ENCODE data around the gene CCDC80. TPM values are rescaled to one million over a fixed set of nuclear protein-coding genes. Genes with fewer than 3 reads are reported as not detected.
A peak's percentile ranks its signal among the peaks of the same experiment; 100 is the strongest.

Gene CCDC80
- total RNA-seq, 1 experiment from 2014 or later, result 26.2 TPM

DNA sequence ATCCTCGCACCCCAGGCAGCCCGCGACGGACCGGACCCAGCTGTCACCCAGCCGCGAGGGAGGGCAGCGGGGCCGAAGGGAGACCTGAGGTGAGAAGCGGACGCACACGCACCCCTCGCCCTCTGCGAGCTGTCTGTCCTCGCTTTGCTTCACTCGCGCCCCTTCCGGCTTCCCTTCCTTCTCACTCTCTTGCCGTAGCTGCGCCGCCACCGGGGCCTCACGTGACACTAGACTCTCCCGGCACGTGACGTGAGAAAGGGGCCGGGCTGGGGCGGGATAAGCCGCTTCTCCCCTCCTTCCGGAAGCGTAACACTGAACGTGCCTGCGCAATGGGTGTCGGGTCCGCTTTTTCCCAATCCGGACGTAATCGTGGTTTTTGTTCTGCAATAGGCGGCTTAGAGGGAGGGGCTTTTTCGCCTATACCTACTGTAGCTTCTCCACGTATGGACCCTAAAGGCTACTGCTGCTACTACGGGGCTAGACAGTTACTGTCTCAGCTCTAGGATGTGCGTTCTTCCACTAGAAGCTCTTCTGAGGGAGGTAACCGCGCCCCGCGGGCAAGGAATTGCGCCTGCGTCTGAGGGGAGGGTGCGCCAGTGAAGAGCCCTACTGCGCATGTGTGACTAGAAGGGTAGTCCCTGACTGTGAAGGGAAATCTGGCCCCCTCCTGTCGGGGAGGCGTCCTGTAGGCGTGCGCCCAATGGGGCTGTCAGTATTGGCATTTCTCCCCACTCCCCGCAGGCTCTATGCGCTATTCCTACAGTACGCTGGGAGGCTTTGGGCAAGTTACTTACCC lies 79.0 kb downstream of the CCDC80 start, which contains the start of the genes ATG3 and SLC35A5:
Gene ATG3 (minus strand): TSS at position 229 of the 796 bp plus-strand sequence. CDS start 434 bp downstream, outside the sequence.
Gene SLC35A5 (plus strand): TSS at position 312 of the 796 bp plus-strand sequence. CDS start 1,359 bp downstream, outside the sequence.
- POLR2A ChIA-PET, result interaction anchor here (0.5 to 1.0 kb wide), 4 partner anchors 11 to 240 kb away, joined by 3 to 4 read pairs (median 3); no protein-coding TSS in a partner anchor
- peak within 1 kb of the TSS; percentile 97 for H3K27ac Mint-ChIP-seq (ENCODE audit: unreplicated experiment)
- H3K9me3 Mint-ChIP-seq (ENCODE audit: unreplicated experiment), result no peaks in the 10 kb centered on the region
- H3K36me3 Mint-ChIP-seq (ENCODE audit: insufficient read depth, unreplicated experiment), result peaks cover 34% of the 10 kb centered on the region
- Histone ChIP-seq H3K4me1 (peaks cover 5% of the 10 kb centered on the region; the same call in 1 of the 2 replicates), H3K9me3 (no peaks in the 10 kb centered on the region), H3K27me3 (replicated peaks; ENCODE audit: control insufficient read depth, insufficient read depth, low read length) (no peaks in the 10 kb centered on the region), H3K4me3 (ENCODE audit: low read depth, low read length) (peak within 1 kb of the TSS; percentile 92), H3K36me3 (ENCODE audit: control insufficient read depth, insufficient read depth, low read length) (no peaks in the 10 kb centered on the region)
- no peaks in the 10 kb centered on the region for H3K27me3 Mint-ChIP-seq (ENCODE audit: insufficient read depth, unreplicated experiment)
- CTCF ChIA-PET, result interaction anchor here (0.9 to 1.5 kb wide), 2 partner anchors 20 to 450 kb away, joined by 3 to 6 read pairs; no protein-coding TSS in a partner anchor
- H3K4me1 Mint-ChIP-seq (ENCODE audit: low read depth, unreplicated experiment), result peaks cover 28% of the 10 kb centered on the region
- TF ChIP-seq CTCF (IDR thresholded peaks at IDR 0.05; ENCODE audit: insufficient read depth in 1 of 2, low read depth in 1 of 2, low read length in 1 of 2, severe bottlenecking in 1 of 2, unreplicated experiment in 1 of 2), result peak in 1 of 2 experiments; percentile 13
- peak; percentile 98 for DNase-seq
- intact Hi-C loops (cut with micrococcal nuclease; ENCODE audit: unreplicated experiment), result loop anchor here (5.0 kb wide), 1 partner anchor 430 kb away; the partner anchor contains the start of gene GTPBP8
- H3K4me3 Mint-ChIP-seq (ENCODE audit: unreplicated experiment), result peak within 1 kb of the TSS; percentile 95
- TSS peak; percentile 73 for BruUV-seq (replicated peaks)

GRCh38 chr3:112561484-112561733 lies 79.5 kb downstream of the CCDC80 start:
- POLR2A ChIA-PET, result no interaction called here
- CTCF ChIA-PET, result interaction anchor here (1.5 kb wide), 1 partner anchor 21 kb away, joined by 6 read pairs; no protein-coding TSS in a partner anchor
- Histone ChIP-seq H3K4me3 (ENCODE audit: low read depth, low read length) (peak overlapping the region; percentile 92), H3K27me3 (replicated peaks; ENCODE audit: control insufficient read depth, insufficient read depth, low read length) (no peaks in the 10 kb centered on the region), H3K4me1 (peaks cover 5% of the 10 kb centered on the region; the same call in 1 of the 2 replicates), H3K9me3 (no peaks in the 10 kb centered on the region), H3K36me3 (ENCODE audit: control insufficient read depth, insufficient read depth, low read length) (no peaks in the 10 kb centered on the region)
- no peak for DNase-seq
- peaks cover 34% of the 10 kb centered on the region for H3K36me3 Mint-ChIP-seq (ENCODE audit: insufficient read depth, unreplicated experiment)
- H3K9me3 Mint-ChIP-seq (ENCODE audit: unreplicated experiment), result no peaks in the 10 kb centered on the region
- intact Hi-C loops (cut with micrococcal nuclease; ENCODE audit: unreplicated experiment), result loop anchor here (5.0 kb wide), 1 partner anchor 431 kb away; the partner anchor contains the start of gene GTPBP8
- H3K27me3 Mint-ChIP-seq (ENCODE audit: insufficient read depth, unreplicated experiment), result no peaks in the 10 kb centered on the region
- H3K27ac Mint-ChIP-seq (ENCODE audit: unreplicated experiment), result peak overlapping the region; percentile 97
- no peak for TF ChIP-seq CTCF (IDR thresholded peaks at IDR 0.05; ENCODE audit: insufficient read depth in 1 of 2, low read depth in 1 of 2, low read length in 1 of 2, severe bottlenecking in 1 of 2, unreplicated experiment in 1 of 2)
- H3K4me3 Mint-ChIP-seq (ENCODE audit: unreplicated experiment), result peak overlapping the region; percentile 95
- no TSS peak for BruUV-seq (replicated peaks)
- H3K4me1 Mint-ChIP-seq (ENCODE audit: low read depth, unreplicated experiment), result peaks cover 23% of the 10 kb centered on the region

GRCh38 chr3:112560721-112561483 lies 80.0 kb downstream of the CCDC80 start:
- ChIA-PET CTCF (no interaction called here), POLR2A (interaction anchor here (0.7 kb wide), 1 partner anchor 315 kb away, joined by 3 read pairs; no protein-coding TSS in a partner anchor)
- TSS peak; percentile 42 for BruUV-seq (replicated peaks)
- Mint-ChIP-seq H3K4me1 (ENCODE audit: low read depth, unreplicated experiment) (peaks cover 18% of the 10 kb centered on the region), H3K36me3 (ENCODE audit: insufficient read depth, unreplicated experiment) (peaks cover 37% of the 10 kb centered on the region), H3K27me3 (ENCODE audit: insufficient read depth, unreplicated experiment) (no peaks in the 10 kb centered on the region), H3K27ac (ENCODE audit: unreplicated experiment) (peak overlapping the region; percentile 97), H3K9me3 (ENCODE audit: unreplicated experiment) (no peaks in the 10 kb centered on the region), H3K4me3 (ENCODE audit: unreplicated experiment) (peak overlapping the region; percentile 95)
- H3K27me3 ChIP-seq (replicated peaks; ENCODE audit: control insufficient read depth, insufficient read depth, low read length), result no peaks in the 10 kb centered on the region
- H3K4me1 ChIP-seq, result peaks cover 5% of the 10 kb centered on the region; the same call in 1 of the 2 replicates
- TF ChIP-seq CTCF (IDR thresholded peaks at IDR 0.05; ENCODE audit: insufficient read depth in 1 of 2, low read depth in 1 of 2, low read length in 1 of 2, severe bottlenecking in 1 of 2, unreplicated experiment in 1 of 2), result no peak
- peak; percentile 78 to 79 for DNase-seq
- no peaks in the 10 kb centered on the region for H3K9me3 ChIP-seq
- H3K4me3 ChIP-seq (ENCODE audit: low read depth, low read length), result peak overlapping the region; percentile 92
- no peaks in the 10 kb centered on the region for H3K36me3 ChIP-seq (ENCODE audit: control insufficient read depth, insufficient read depth, low read length)
- intact Hi-C loops (cut with micrococcal nuclease; ENCODE audit: unreplicated experiment), result loop anchor here (5.0 kb wide), 1 partner anchor 431 kb away; the partner anchor contains the start of gene GTPBP8
